Aorta (tissue), 5 donors: ENCODE measurements around the gene MAP7. TPM values are rescaled to one million over a fixed set of nuclear protein-coding genes. Genes with fewer than 3 reads are reported as not detected.
A peak's percentile ranks its signal among the peaks of the same experiment; 100 is the strongest.

Source experiments
- ATAC-seq: fragments of 200-7000 bp; cut with Tn5 transposase; one replicate; pipeline ENCODE4 v1.9.1; 2022; ENCODE audit warnings: moderate library complexity; ENCODE audit not compliant: low FRiP score
- DNase-seq, 2 donors: peaks; one replicate each; pipeline ENCODE4 v3.0.0-alpha.2; 2020
- H3K27ac ChIP-seq, 2 donors: one replicate each; pipeline ENCODE4 v1.5.1; 2013; ENCODE audit warnings: low read length in 2 of 2, mild to moderate bottlenecking in 2 of 2, moderate library complexity in 2 of 2, control low read depth in 1 of 2, inconsistent platforms in 1 of 2, low read depth in 1 of 2
- H3K27me3 ChIP-seq, 2 donors: one replicate each; pipeline ENCODE4 v1.6.1; 2013; ENCODE audit warnings: control low read depth in 1 of 2, low read length in 1 of 2, mild to moderate bottlenecking in 1 of 2, moderate library complexity in 1 of 2; ENCODE audit not compliant: insufficient read depth in 2 of 2, control insufficient read depth in 1 of 2
- H3K36me3 ChIP-seq, 2 donors: one replicate each; pipeline ENCODE4 v1.6.1; 2013; ENCODE audit warnings: control low read depth in 1 of 2, low read length in 1 of 2, mild to moderate bottlenecking in 1 of 2; ENCODE audit not compliant: insufficient read depth in 2 of 2, control insufficient read depth in 1 of 2
- H3K4me1 ChIP-seq, 2 donors: one replicate each; pipeline ENCODE4 v1.6.1; 2013; ENCODE audit warnings: low read length in 2 of 2, control low read depth in 1 of 2, mild to moderate bottlenecking in 1 of 2, moderate library complexity in 1 of 2; ENCODE audit not compliant: insufficient read depth in 2 of 2, control insufficient read depth in 1 of 2
- H3K4me3 ChIP-seq, 2 donors: one replicate each; pipeline ENCODE4 v1.5.1; 2013; ENCODE audit warnings: low read length in 2 of 2, control low read depth in 1 of 2, mild to moderate bottlenecking in 1 of 2
- H3K9me3 ChIP-seq: one replicate; pipeline ENCODE4 v1.6.1; 2013; ENCODE audit warnings: mild to moderate bottlenecking, low read length; ENCODE audit not compliant: control insufficient read depth
- WGBS, 2 donors: extraction: QIAGEN DNeasy Blood & Tissue Kit; methylation state at CpG; one replicate each; pipeline ENCODE4 v1.1.7; 2013; 5-methylcytosine and 5-hydroxymethylcytosine counted together
- intact Hi-C, 2 donors: fragments of 100-400 bp; cut with DNase I; formaldehyde crosslinking; loops; one replicate each; pipeline versions ENCODE4 v1.14.2 to v1.15.0; 2022
- polyA plus RNA-seq, 2 donors: library from polyadenylated mRNA; stranded (reverse); fragments of 200-250 nt; gene quantifications; one replicate each; pipeline ENCODE4 v1.2.3, GENCODE V29; 2013
- total RNA-seq, 2 donors: library from RNA; stranded (reverse); fragmentation: NEBNext Ultra II Directional; extraction: Animal tissue kit (Norgen Biotek cat#: 25700); gene quantifications; one replicate each; pipeline ENCODE4 v1.2.1, GENCODE V29; 2021
- donor health status: healthy with polysubstance abuse.
- donor health status: Bipolar disorder and iron deficiency.
- donor health status: DM: no; HTN: no; CAD: no.
- donor health status: DM: no; HTN: no; CAD: no.
- donor health status: DM: yes; HTN: yes; CAD: no.

Gene MAP7
- total and polyA plus RNA-seq, 4 donors: 2.5 to 5.3 (median 3.3) TPM

GRCh38 chr6:136571496-136571895 lies 21.3 kb upstream of the MAP7 start:
- intact Hi-C loops: no loop called here
- no peak overlapping the region for H3K4me3 ChIP-seq
- H3K27ac ChIP-seq: no peak overlapping the region
- DNase-seq (no peak), ATAC-seq (no peak)
- H3K9me3 ChIP-seq: peaks cover 1% of the 10 kb centered on the region
- no peaks in the 10 kb centered on the region for H3K4me1 ChIP-seq
- H3K27me3 ChIP-seq: no peaks in the 10 kb centered on the region
- H3K36me3 ChIP-seq: peaks cover 4 to 5% of the 10 kb centered on the region in 2 donors

- WGBS, 2 donors: 98% methylated on average over 5 of the region's 5 CpGs
- no peak for ATAC-seq
Observed at GRCh38 chr6:136571065-136571464, 20.8 kb upstream of the MAP7 start.

GRCh38 chr6:136568129-136568528 lies 17.9 kb upstream of the MAP7 start:
- ATAC-seq: no peak
- H3K4me1 ChIP-seq: peaks cover 0 to 3% of the 10 kb centered on the region in 2 donors
- 73 to 75% methylated on average over 3 of the region's 3 CpGs for WGBS, 2 donors
- intact Hi-C loops: no loop called here
- H3K4me3 ChIP-seq: no peak overlapping the region
- peaks cover 2 to 3% of the 10 kb centered on the region in 2 donors for H3K36me3 ChIP-seq
- no peaks in the 10 kb centered on the region for H3K27me3 ChIP-seq
- H3K9me3 ChIP-seq: peaks cover 1% of the 10 kb centered on the region
- H3K27ac ChIP-seq: no peak overlapping the region
- no peak for DNase-seq

More at GRCh38 chr6:136571065-136571464, 20.8 kb upstream of the MAP7 start:
- intact Hi-C loops: no loop called here
- Histone ChIP-seq H3K4me1 (no peaks in the 10 kb centered on the region), H3K27me3 (no peaks in the 10 kb centered on the region), H3K27ac (no peak overlapping the region), H3K9me3 (peaks cover 1% of the 10 kb centered on the region), H3K4me3 (no peak overlapping the region), H3K36me3 (peaks cover 5 to 6% of the 10 kb centered on the region in 2 donors)
- no peak for DNase-seq

GRCh38 chr6:136567688-136568087 lies 17.5 kb upstream of the MAP7 start:
- Histone ChIP-seq H3K27me3 (no peaks in the 10 kb centered on the region), H3K27ac (peak overlapping the region in 1 of 2 donors; percentile 63), H3K4me1 (peaks cover 0 to 6% of the 10 kb centered on the region in 2 donors), H3K4me3 (no peak overlapping the region), H3K9me3 (peaks cover 1% of the 10 kb centered on the region), H3K36me3 (peaks cover 0 to 2% of the 10 kb centered on the region in 2 donors)
- intact Hi-C loops: no loop called here
- 70 to 74% methylated on average over 4 of the region's 4 CpGs for WGBS, 2 donors
- DNase-seq (no peak), ATAC-seq (no peak)

- DNase-seq (no peak), ATAC-seq (no peak)
- peaks cover 0 to 8% of the 10 kb centered on the region in 2 donors for H3K4me1 ChIP-seq
- H3K4me3 ChIP-seq: no peak overlapping the region
- peaks cover 1% of the 10 kb centered on the region for H3K9me3 ChIP-seq
- no peak overlapping the region for H3K27ac ChIP-seq
- intact Hi-C loops: no loop called here
- WGBS, 2 donors: 60 to 62% methylated on average over 2 of the region's 2 CpGs
- H3K36me3 ChIP-seq: peaks cover 0 to 2% of the 10 kb centered on the region in 2 donors
- no peaks in the 10 kb centered on the region for H3K27me3 ChIP-seq
Observed at GRCh38 chr6:136566851-136567250, 16.6 kb upstream of the MAP7 start.

- DNase-seq: peak in 1 of 2 donors; percentile 73
- Histone ChIP-seq H3K9me3 (no peaks in the 10 kb centered on the region), H3K27me3 (no peaks in the 10 kb centered on the region), H3K4me1 (peaks cover 0 to 8% of the 10 kb centered on the region in 2 donors), H3K4me3 (no peak overlapping the region), H3K36me3 (peaks cover 1 to 2% of the 10 kb centered on the region in 2 donors), H3K27ac (no peak overlapping the region)
- intact Hi-C loops: no loop called here
- no peak for ATAC-seq
- WGBS, 2 donors: 92 to 94% methylated on average over 6 of the region's 6 CpGs
Observed at GRCh38 chr6:136566007-136566487, 15.8 kb upstream of the MAP7 start.

- Histone ChIP-seq H3K4me1 (peaks cover 0 to 8% of the 10 kb centered on the region in 2 donors), H3K9me3 (no peaks in the 10 kb centered on the region), H3K27me3 (no peaks in the 10 kb centered on the region), H3K36me3 (peaks cover 2 to 3% of the 10 kb centered on the region in 2 donors), H3K4me3 (no peak overlapping the region), H3K27ac (peak overlapping the region; percentile 49 to 99)
- intact Hi-C loops: no loop called here
- ATAC-seq (no peak), DNase-seq (no peak)
- WGBS, 2 donors: 65 to 73% methylated on average over 1 of the region's 1 CpG
Observed at GRCh38 chr6:136564180-136564579, 14.0 kb upstream of the MAP7 start.

GRCh38 chr6:136563386-136564152 lies 13.3 kb upstream of the MAP7 start:
- 54 to 67% methylated on average over 6 of the region's 6 CpGs for WGBS, 2 donors
- no peaks in the 10 kb centered on the region for H3K27me3 ChIP-seq
- ATAC-seq (no peak), DNase-seq (no peak)
- H3K4me3 ChIP-seq: no peak overlapping the region
- peak overlapping the region; percentile 49 to 99 for H3K27ac ChIP-seq
- H3K4me1 ChIP-seq: peaks cover 0 to 8% of the 10 kb centered on the region in 2 donors
- intact Hi-C loops: no loop called here
- no peaks in the 10 kb centered on the region for H3K9me3 ChIP-seq
- peaks cover 2 to 3% of the 10 kb centered on the region in 2 donors for H3K36me3 ChIP-seq

GRCh38 chr6:136562211-136562610 lies 12.0 kb upstream of the MAP7 start:
- 72 to 81% methylated on average over 2 of the region's 2 CpGs for WGBS, 2 donors
- H3K27ac ChIP-seq: no peak overlapping the region
- no peaks in the 10 kb centered on the region for H3K27me3 ChIP-seq
- intact Hi-C loops: no loop called here
- H3K36me3 ChIP-seq: peaks cover 2 to 3% of the 10 kb centered on the region in 2 donors
- no peak for ATAC-seq
- peaks cover 0 to 8% of the 10 kb centered on the region in 2 donors for H3K4me1 ChIP-seq
- no peak for DNase-seq
- H3K4me3 ChIP-seq: no peak overlapping the region
- H3K9me3 ChIP-seq: no peaks in the 10 kb centered on the region
